GM12891 (cell line): ENCODE results near the gene FOSL2.

Experiments
- POLR2A ChIP-seq: IDR thresholded peaks from 2 replicates; pipeline ENCODE4 v1.6.1; 2011; ENCODE audit warnings: low read depth, low read length, control low read depth
- POLR2AphosphoS5 ChIP-seq: IDR thresholded peaks from 2 replicates; pipeline ENCODE4 v1.6.1; 2011; ENCODE audit warnings: low read depth, low read length, control low read depth
- SPI1 ChIP-seq: IDR thresholded peaks from 2 replicates; pipeline ENCODE4 v1.6.1; 2011; ENCODE audit warnings: low read depth, low read length, control low read depth

- no peak for TF ChIP-seq POLR2A
- TF ChIP-seq POLR2AphosphoS5: no peak
- no peak for TF ChIP-seq SPI1
Observed at GRCh38 chr2:28435241-28435640, 42.6 kb downstream of the FOSL2 start.
